Lower leg skin (tissue), 3 donors: ENCODE results near the gene RGS5.
"Not testable (repeated sequence)": the region's sequence is repeated elsewhere in the genome, so short reads cannot be mapped to it uniquely, and the experiment has no call there.

Experiments
- CTCF ChIP-seq, 3 donors: fragments of 450-650 bp; IDR thresholded peaks; one replicate each; pipeline ENCODE4 v1.5.1; 2016; ENCODE audit warnings: antibody characterized with exemption in 3 of 3, mild to moderate bottlenecking in 3 of 3, moderate library complexity in 2 of 3
- POLR2A ChIP-seq, 2 donors: fragments of 450-650 bp; IDR thresholded peaks; one replicate each; pipeline ENCODE4 v1.6.1; 2016 to 2017; ENCODE audit warnings: antibody characterized with exemption in 2 of 2, mild to moderate bottlenecking in 1 of 2, moderate library complexity in 1 of 2

GRCh38 chr1:163233643-163234042 is 30.9 kb upstream of the RGS5 start:
- TF ChIP-seq CTCF, POLR2A (IDR thresholded peaks at IDR 0.05): not testable (repeated sequence)
